ENCODE results near the gene MYO18A. TPM values are rescaled to one million over a fixed set of nuclear protein-coding genes. Genes with fewer than 3 reads are reported as not detected.
A peak's percentile ranks its signal among the peaks of the same experiment; 100 is the strongest.

MYO18A gene
- total and polyA plus RNA-seq, 2 of the 4 experiments (the other 2 are of a cell fraction) = 22.4 to 39.1 TPM

GRCh38 chr17:29150161-29150560 is 30.0 kb downstream of the MYO18A start:
- no CpG with 5 or more reads among the region's 2 CpGs for WGBS, 2 experiments (ENCODE audit: extremely low coverage in 2 of 2, insufficient read length in 1 of 2)
- Histone ChIP-seq H4K5ac (ENCODE audit: low read depth, low read length) (no peak overlapping the region), H2BK120ac (ENCODE audit: low read depth, low read length) (peak overlapping the region; percentile 0; the same call in 1 of the 2 replicates), H3K79me1 (ENCODE audit: low read depth in 1 of 2, low read length in 2 of 2) (peaks cover 40 to 88% of the 10 kb centered on the region in 2 experiments), H2BK5ac (ENCODE audit: low read depth, low read length, poor library complexity, severe bottlenecking) (peak overlapping the region; percentile 14), H4K91ac (ENCODE audit: insufficient read depth, low read depth, low read length) (peak overlapping the region; percentile 88; the same call in 1 of the 2 replicates), H3K36me3 (ENCODE audit: control insufficient read depth, insufficient read depth, low read length) (no peaks in the 10 kb centered on the region), H3K27ac (ENCODE audit: insufficient read depth, low read length) (no peak overlapping the region), H2AK9ac (replicated peaks; ENCODE audit: low read depth, low read length, poor library complexity) (peak overlapping the region; percentile 67), H4K20me1 (ENCODE audit: insufficient read depth, low read length) (no peaks in the 10 kb centered on the region), H3K4ac (ENCODE audit: low read depth, low read length) (peak overlapping the region; percentile 62), H3K14ac (replicated peaks; ENCODE audit: low read depth, low read length) (no peak overlapping the region), H3K4me1 (ENCODE audit: control insufficient read depth, insufficient read depth, low read length) (peaks cover 27% of the 10 kb centered on the region), H3K4me3 (ENCODE audit: insufficient read depth, low read depth, low read length) (no peak overlapping the region), H2BK15ac (ENCODE audit: low read depth, low read length) (no peak overlapping the region; the same call in 2 of the 3 replicates), H3K18ac (ENCODE audit: low read depth, low read length) (no peak overlapping the region), H2AK5ac (ENCODE audit: low read depth, low read length) (peak overlapping the region; percentile 66; the same call in 1 of the 2 replicates), H3K9me3 (ENCODE audit: control insufficient read depth, insufficient read depth, low read length) (no peaks in the 10 kb centered on the region), H2AFZ (replicated peaks; ENCODE audit: low read length, poor library complexity) (no peak overlapping the region), H3K56ac (ENCODE audit: extremely low read depth, insufficient read depth, low read length) (no peak overlapping the region), H2BK20ac (ENCODE audit: low read depth, low read length) (peak overlapping the region; percentile 30), H3K27me3 (ENCODE audit: control insufficient read depth, insufficient read depth, low read length) (no peaks in the 10 kb centered on the region), H3K9me1 (ENCODE audit: insufficient read depth, low read length) (peaks cover 36% of the 10 kb centered on the region), H3K9ac (ENCODE audit: low read depth, low read length) (no peak overlapping the region), H4K8ac (ENCODE audit: low read depth in 2 of 2, low read length in 2 of 2) (peak overlapping the region in 1 of 2 experiments; percentile 35; a peak in 1 of 4 replicates), H3K23ac (ENCODE audit: low read depth, low read length) (peak overlapping the region; percentile 17; the same call in 1 of the 2 replicates), H3K4me2 (ENCODE audit: low read depth, low read length) (no peak overlapping the region)
- BruUV-seq (replicated peaks) = no TSS peak
- intact Hi-C loops (cut with micrococcal nuclease) (no loop called here), dilution Hi-C loops (cut with HindIII; ENCODE audit: low sequenced_read_pairs, unreplicated experiment) (no loop called here), in situ Hi-C loops (cut with MboI; ENCODE audit: low sequenced_read_pairs) (no loop called here)
- POLR2A ChIA-PET (ENCODE audit: unreplicated experiment) = interaction anchor here (0.6 kb wide), 1 partner anchor 38 kb away, joined by 3 read pairs; no protein-coding TSS in a partner anchor
- DNase-seq = no peak
- CTCF ChIA-PET = interaction anchor here (0.9 to 5.9 kb wide), 4 partner anchors 26 to 91 kb away, joined by 3 to 40 read pairs (median 20); partner anchors contain the start of gene MYO18A
- ATAC-seq (ENCODE audit: low read depth) = no peak
- TF ChIP-seq NFE2L2 (IDR thresholded peaks at IDR 0.05; ENCODE audit: low read depth, low read length) (no peak), MAZ (IDR thresholded peaks at IDR 0.05; ENCODE audit: borderline replicate concordance, low read depth, low read length) (no peak), SMC3 (IDR thresholded peaks at IDR 0.05; ENCODE audit: low read depth, low read length) (no peak), RAD21 (IDR thresholded peaks at IDR 0.05; ENCODE audit: low read length) (no peak), FOS (IDR thresholded peaks at IDR 0.05; ENCODE audit: low read depth, low read length) (no peak), MXI1 (IDR thresholded peaks at IDR 0.05; ENCODE audit: borderline replicate concordance, low read depth, low read length) (no peak)

Data from IMR-90 (cell line).